Liver (tissue), 9 donors: ENCODE data around the gene VSX2. TPM values are rescaled to one million over a fixed set of nuclear protein-coding genes. Genes with fewer than 3 reads are reported as not detected.

Experiments
- DNase-seq: peaks from one replicate; pipeline ENCODE4 v3.0.0-alpha.2; 2017; ENCODE audit warnings: low spot score
- H3K27ac ChIP-seq, 2 donors: one replicate each; pipeline ENCODE4 v1.7.0; 2013; ENCODE audit warnings: inconsistent platforms in 2 of 2, low read length in 2 of 2, control low read depth in 1 of 2, low read depth in 1 of 2, mild to moderate bottlenecking in 1 of 2
- H3K27me3 ChIP-seq, 4 donors: one replicate each; pipeline versions ENCODE4 v1.6.1 to v1.7.0; 2013; ENCODE audit warnings: low read length in 3 of 4, inconsistent platforms in 1 of 4, mild to moderate bottlenecking in 1 of 4, moderate library complexity in 1 of 4; ENCODE audit not compliant: control insufficient read depth in 4 of 4, insufficient read depth in 4 of 4
- H3K36me3 ChIP-seq, 4 donors: one replicate each; pipeline versions ENCODE4 v1.6.1 to v1.7.0; 2013; ENCODE audit warnings: low read length in 3 of 4, mild to moderate bottlenecking in 3 of 4, low read depth in 1 of 4, moderate library complexity in 1 of 4; ENCODE audit not compliant: control insufficient read depth in 4 of 4, insufficient read depth in 3 of 4
- H3K4me1 ChIP-seq, 4 donors: one replicate each; pipeline versions ENCODE4 v1.6.1 to v1.7.0; 2013; ENCODE audit warnings: low read length in 3 of 4, mild to moderate bottlenecking in 3 of 4, moderate library complexity in 1 of 4; ENCODE audit not compliant: control insufficient read depth in 4 of 4, insufficient read depth in 4 of 4
- H3K4me3 ChIP-seq, 3 donors: one replicate each; pipeline versions ENCODE4 v1.6.1 to v1.7.0; 2013; ENCODE audit warnings: low read length in 3 of 3, control low read depth in 1 of 3, low read depth in 1 of 3, mild to moderate bottlenecking in 1 of 3
- H3K9ac ChIP-seq, 2 donors: one replicate each; pipeline ENCODE4 v1.7.0; 2013; ENCODE audit warnings: low read length in 2 of 2, mild to moderate bottlenecking in 2 of 2, moderate library complexity in 2 of 2, control low read depth in 1 of 2, low read depth in 1 of 2
- H3K9me3 ChIP-seq, 4 donors: one replicate each; pipeline versions ENCODE4 v1.6.1 to v1.7.0; 2013; ENCODE audit warnings: low read length in 3 of 4; ENCODE audit not compliant: control insufficient read depth in 4 of 4
- GABPA ChIP-seq, 2 donors: IDR thresholded peaks in 1 of 2; conservative IDR thresholded peaks in 1 of 2; 2 replicates each; pipeline ENCODE4 v1.6.1; 2016; ENCODE audit warnings: antibody characterized with exemption in 2 of 2, mild to moderate bottlenecking in 1 of 2, moderate library complexity in 1 of 2
- HNF4A ChIP-seq, 2 donors: conservative IDR thresholded peaks; 2 replicates each; pipeline ENCODE4 v1.6.1; 2016; ENCODE audit warnings: antibody characterized with exemption in 2 of 2, mild to moderate bottlenecking in 2 of 2
- HNF4G ChIP-seq: IDR thresholded peaks from 2 replicates; pipeline ENCODE4 v1.6.1; 2016; ENCODE audit warnings: antibody characterized with exemption
- JUND ChIP-seq, 2 donors: IDR thresholded peaks; 2 replicates each; pipeline ENCODE4 v1.6.1; 2016; ENCODE audit warnings: antibody characterized with exemption in 2 of 2
- NR2F2 ChIP-seq: IDR thresholded peaks from 2 replicates; pipeline ENCODE4 v1.6.1; 2016; ENCODE audit warnings: antibody characterized with exemption
- RAD21 ChIP-seq, 2 donors: IDR thresholded peaks; 2 replicates each; pipeline ENCODE4 v1.6.1; 2016; ENCODE audit warnings: antibody characterized with exemption in 2 of 2, mild to moderate bottlenecking in 2 of 2
- RXRA ChIP-seq, 2 donors: IDR thresholded peaks; 2 replicates each; pipeline ENCODE4 v1.6.1; 2017 to 2018; ENCODE audit warnings: antibody characterized with exemption in 2 of 2, mild to moderate bottlenecking in 1 of 2
- SP1 ChIP-seq: IDR thresholded peaks from 2 replicates; pipeline ENCODE4 v1.6.1; 2018; ENCODE audit warnings: antibody characterized with exemption, mild to moderate bottlenecking
- TAF1 ChIP-seq: conservative IDR thresholded peaks from 2 replicates; pipeline ENCODE4 v1.6.1; 2016; ENCODE audit warnings: antibody characterized with exemption, mild to moderate bottlenecking
- WGBS: extraction: QIAGEN DNeasy Blood & Tissue Kit; methylation state at CpG from one replicate; pipeline ENCODE4 v1.1.7; 2013; 5-methylcytosine and 5-hydroxymethylcytosine counted together
- polyA plus RNA-seq, 2 donors: library from polyadenylated mRNA; stranded (reverse) in 1 of 2; unstranded in 1 of 2; fragments of 200-250 nt in 1 of 2; fragments of >200 nt in 1 of 2; fragmentation: Nextera tagmentation in 1 of 2; extraction: Ambion mirVana in 1 of 2; gene quantifications; one replicate each; pipeline versions ENCODE4 v1.2.1 to v1.2.3, GENCODE V29; 2013 to 2015
- total RNA-seq, 2 donors: library from RNA; depleted of rRNA; stranded (reverse); fragments of >200 nt; gene quantifications; one replicate each; pipeline ENCODE4 v1.2.3, GENCODE V29; 2014
- TF ChIP-seq, protein P1 (sequence below): IDR thresholded peaks from 2 replicates; pipeline ENCODE4 v1.6.1; 2016; ENCODE audit warnings: antibody characterized with exemption
- TF ChIP-seq, protein P2 (sequence below): IDR thresholded peaks from 2 replicates; pipeline ENCODE4 v1.6.1; 2016; ENCODE audit warnings: antibody characterized with exemption
- TF ChIP-seq, protein P3 (sequence below): IDR thresholded peaks from 2 replicates; pipeline ENCODE4 v1.6.1; 2016; ENCODE audit warnings: antibody characterized with exemption
- TF ChIP-seq, protein P4 (sequence below): fragments of 150-350 bp; IDR thresholded peaks from 2 replicates; pipeline ENCODE4 v1.5.1; 2017; ENCODE audit warnings: improper control_type of control experiment, low read depth, low read length; ENCODE audit not compliant: missing input control
- donor health status: healthy.
- donor health status: healthy.
- donor health status: healthy.
- donor health status: healthy.
- donor health status: healthy.

Gene VSX2
- total and polyA plus RNA-seq, 4 donors: not detected

DNA sequence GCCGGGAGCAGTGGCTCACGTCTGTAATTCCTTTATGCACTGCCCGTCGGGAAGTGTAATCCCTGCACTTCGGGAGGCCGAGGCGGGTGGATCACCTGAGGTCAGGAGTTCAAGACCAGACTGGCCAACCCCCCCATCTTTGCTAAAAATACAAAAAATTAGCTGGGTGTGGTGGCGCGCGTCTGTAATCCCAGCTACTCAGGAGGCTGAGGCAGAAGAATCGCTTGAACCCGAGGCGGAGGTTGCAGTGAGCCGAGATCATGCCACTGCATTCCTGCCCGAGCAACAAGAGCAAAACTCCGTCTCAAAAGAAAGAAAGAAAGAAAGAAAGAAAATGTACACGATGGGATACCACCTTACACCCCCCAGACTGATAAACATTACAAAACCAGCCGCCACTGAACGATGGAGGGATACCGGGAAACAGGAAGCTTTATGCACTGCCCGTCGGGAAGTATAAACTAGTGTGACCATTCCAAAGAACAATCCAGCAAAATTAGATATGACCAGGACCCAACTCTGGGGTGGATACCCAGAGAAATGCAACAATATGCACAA, 62.4 kb downstream of the VSX2 start:
- peak overlapping the region; percentile 82 to 92 (median 88) for H3K4me3 ChIP-seq
- H3K9ac ChIP-seq: peak overlapping the region in 1 of 2 donors; percentile 75
- 24% methylated on average over 22 of the region's 22 CpGs for WGBS
- H3K27me3 ChIP-seq: no peaks in the 10 kb centered on the region
- no peak for TF ChIP-seq JUND (IDR thresholded peaks at IDR 0.05)
- no peak for TF ChIP-seq TAF1
- no peak for TF ChIP-seq HNF4A (conservative IDR thresholded peaks at IDR 0.05)
- no peak for TF ChIP-seq HNF4G
- TF ChIP-seq, protein P1, sequence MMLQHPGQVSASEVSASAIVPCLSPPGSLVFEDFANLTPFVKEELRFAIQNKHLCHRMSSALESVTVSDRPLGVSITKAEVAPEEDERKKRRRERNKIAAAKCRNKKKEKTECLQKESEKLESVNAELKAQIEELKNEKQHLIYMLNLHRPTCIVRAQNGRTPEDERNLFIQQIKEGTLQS: no peak
- TF ChIP-seq, protein P2, sequence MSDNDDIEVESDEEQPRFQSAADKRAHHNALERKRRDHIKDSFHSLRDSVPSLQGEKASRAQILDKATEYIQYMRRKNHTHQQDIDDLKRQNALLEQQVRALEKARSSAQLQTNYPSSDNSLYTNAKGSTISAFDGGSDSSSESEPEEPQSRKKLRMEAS: no peak
- TF ChIP-seq NR2F2: no peak
- no peak for TF ChIP-seq RXRA (IDR thresholded peaks at IDR 0.05)
- no peak for TF ChIP-seq SP1
- TF ChIP-seq, protein P3, sequence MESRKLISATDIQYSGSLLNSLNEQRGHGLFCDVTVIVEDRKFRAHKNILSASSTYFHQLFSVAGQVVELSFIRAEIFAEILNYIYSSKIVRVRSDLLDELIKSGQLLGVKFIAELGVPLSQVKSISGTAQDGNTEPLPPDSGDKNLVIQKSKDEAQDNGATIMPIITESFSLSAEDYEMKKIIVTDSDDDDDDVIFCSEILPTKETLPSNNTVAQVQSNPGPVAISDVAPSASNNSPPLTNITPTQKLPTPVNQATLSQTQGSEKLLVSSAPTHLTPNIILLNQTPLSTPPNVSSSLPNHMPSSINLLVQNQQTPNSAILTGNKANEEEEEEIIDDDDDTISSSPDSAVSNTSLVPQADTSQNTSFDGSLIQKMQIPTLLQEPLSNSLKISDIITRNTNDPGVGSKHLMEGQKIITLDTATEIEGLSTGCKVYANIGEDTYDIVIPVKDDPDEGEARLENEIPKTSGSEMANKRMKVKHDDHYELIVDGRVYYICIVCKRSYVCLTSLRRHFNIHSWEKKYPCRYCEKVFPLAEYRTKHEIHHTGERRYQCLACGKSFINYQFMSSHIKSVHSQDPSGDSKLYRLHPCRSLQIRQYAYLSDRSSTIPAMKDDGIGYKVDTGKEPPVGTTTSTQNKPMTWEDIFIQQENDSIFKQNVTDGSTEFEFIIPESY: no peak
- no peak for TF ChIP-seq RAD21 (IDR thresholded peaks at IDR 0.05)
- peak overlapping the region; percentile 68 to 90 for H3K27ac ChIP-seq
- H3K4me1 ChIP-seq: peaks cover 3 to 10% (median 7%) of the 10 kb centered on the region in 4 donors
- DNase-seq: no peak
- peaks cover 0 to 21% (median 12%) of the 10 kb centered on the region in 4 donors for H3K36me3 ChIP-seq
- H3K9me3 ChIP-seq: no peaks in the 10 kb centered on the region

DNA sequence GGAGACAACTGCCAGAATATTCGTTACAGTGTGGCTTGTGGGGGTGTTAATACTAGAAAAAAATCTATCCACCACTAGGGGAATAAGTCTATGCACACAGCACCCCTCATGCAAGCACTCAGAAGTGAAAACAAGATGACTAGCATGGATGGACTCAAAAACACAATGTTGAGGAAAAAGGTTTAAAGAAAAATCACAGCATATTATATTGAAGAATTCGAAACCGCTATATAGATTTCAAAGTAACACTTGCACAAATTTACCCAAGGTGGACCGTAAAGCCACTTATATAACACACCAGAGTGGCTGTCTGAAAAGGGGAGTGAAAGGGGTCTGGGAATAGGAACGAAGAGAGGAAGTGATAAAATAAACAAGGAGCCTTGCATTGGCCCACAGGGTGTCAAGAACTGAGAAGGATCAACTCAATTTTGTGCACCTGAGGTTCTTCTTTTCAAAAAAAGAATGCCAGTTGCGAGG, 62.9 kb downstream of the VSX2 start:
- no peak for DNase-seq
- Histone ChIP-seq H3K4me1 (peaks cover 3 to 10% (median 7%) of the 10 kb centered on the region in 4 donors), H3K27ac (peak overlapping the region; percentile 68 to 90), H3K27me3 (no peaks in the 10 kb centered on the region), H3K9ac (peak overlapping the region; percentile 75 to 95), H3K4me3 (peak overlapping the region; percentile 82 to 92 (median 88)), H3K9me3 (no peaks in the 10 kb centered on the region), H3K36me3 (peaks cover 0 to 16% (median 8%) of the 10 kb centered on the region in 4 donors)
- under 1% methylated on average over 6 of the region's 6 CpGs for WGBS
- TF ChIP-seq JUND (IDR thresholded peaks at IDR 0.05) (no peak), GABPA (IDR thresholded peaks at IDR 0.05 in 1 of 2, conservative IDR thresholded peaks at IDR 0.05 in 1 of 2) (no peak), TAF1 (no peak), RAD21 (IDR thresholded peaks at IDR 0.05) (peak in 1 of 2 donors; percentile 10)
- TF ChIP-seq, protein P4, sequence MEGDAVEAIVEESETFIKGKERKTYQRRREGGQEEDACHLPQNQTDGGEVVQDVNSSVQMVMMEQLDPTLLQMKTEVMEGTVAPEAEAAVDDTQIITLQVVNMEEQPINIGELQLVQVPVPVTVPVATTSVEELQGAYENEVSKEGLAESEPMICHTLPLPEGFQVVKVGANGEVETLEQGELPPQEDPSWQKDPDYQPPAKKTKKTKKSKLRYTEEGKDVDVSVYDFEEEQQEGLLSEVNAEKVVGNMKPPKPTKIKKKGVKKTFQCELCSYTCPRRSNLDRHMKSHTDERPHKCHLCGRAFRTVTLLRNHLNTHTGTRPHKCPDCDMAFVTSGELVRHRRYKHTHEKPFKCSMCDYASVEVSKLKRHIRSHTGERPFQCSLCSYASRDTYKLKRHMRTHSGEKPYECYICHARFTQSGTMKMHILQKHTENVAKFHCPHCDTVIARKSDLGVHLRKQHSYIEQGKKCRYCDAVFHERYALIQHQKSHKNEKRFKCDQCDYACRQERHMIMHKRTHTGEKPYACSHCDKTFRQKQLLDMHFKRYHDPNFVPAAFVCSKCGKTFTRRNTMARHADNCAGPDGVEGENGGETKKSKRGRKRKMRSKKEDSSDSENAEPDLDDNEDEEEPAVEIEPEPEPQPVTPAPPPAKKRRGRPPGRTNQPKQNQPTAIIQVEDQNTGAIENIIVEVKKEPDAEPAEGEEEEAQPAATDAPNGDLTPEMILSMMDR: peak; percentile 52
